GM20000 (cell line): ENCODE data around the gene PLIN4.

Experiments used
- DNase-seq: peaks from one replicate; pipeline ENCODE4 v3.0.0; 2012; ENCODE audit warnings: low spot score
- CTCF ChIP-seq: IDR thresholded peaks from 2 replicates; pipeline ENCODE4 v1.5.1; 2012; ENCODE audit warnings: mild to moderate bottlenecking, control low read depth; ENCODE audit errors: extremely low read depth, missing control alignments

The PLIN4 gene

GRCh38 chr19:4492337-4493103, 25.8 kb downstream of the PLIN4 start:
- no peak for DNase-seq
- TF ChIP-seq CTCF = no peak

GRCh38 chr19:4491446-4491845, 26.8 kb downstream of the PLIN4 start:
- TF ChIP-seq CTCF = no peak

GRCh38 chr19:4488496-4488895, 29.8 kb downstream of the PLIN4 start:
- no peak for TF ChIP-seq CTCF
- DNase-seq = no peak

More at GRCh38 chr19:4491446-4491845, 26.8 kb downstream of the PLIN4 start:
- no peak for DNase-seq

- no peak for DNase-seq
These were observed 30.7 kb downstream of the PLIN4 start for GRCh38 chr19:4487572-4487971.

GRCh38 chr19:4483385-4483784, 34.9 kb downstream of the PLIN4 start:
- no peak for TF ChIP-seq CTCF
- no peak for DNase-seq

More at GRCh38 chr19:4487572-4487971, 30.7 kb downstream of the PLIN4 start:
- no peak for TF ChIP-seq CTCF

GRCh38 chr19:4482721-4483364, 35.4 kb downstream of the PLIN4 start:
- no peak for TF ChIP-seq CTCF
- DNase-seq = no peak

- no peak for TF ChIP-seq CTCF
- DNase-seq = no peak
These were observed 41.1 kb downstream of the PLIN4 start for GRCh38 chr19:4477034-4477801.
